Tibial nerve (tissue), 4 donors: ENCODE measurements around the gene RELN. TPM values are rescaled to one million over a fixed set of nuclear protein-coding genes. Genes with fewer than 3 reads are reported as not detected.

Experiments used
- DNase-seq, 2 donors: peaks; one replicate each; pipeline ENCODE4 v3.0.0-alpha.2; 2019; ENCODE audit warnings: low spot score in 2 of 2
- H3K27ac ChIP-seq, 4 donors: fragments of 200-600 bp; sonication (generic) in 3 of 4; one replicate each; pipeline ENCODE4 v1.5.1; 2017 to 2019; ENCODE audit warnings: mild to moderate bottlenecking in 1 of 4
- H3K27me3 ChIP-seq, 2 donors: fragments of 200-600 bp; sonication (generic) in 1 of 2; one replicate each; pipeline versions ENCODE4 v1.5.1 to v1.6.0; 2017 to 2019
- H3K36me3 ChIP-seq, 3 donors: fragments of 200-600 bp; sonication (generic); one replicate each; pipeline ENCODE4 v1.5.1; 2018 to 2019
- H3K4me1 ChIP-seq, 4 donors: fragments of 200-600 bp; sonication (generic) in 3 of 4; one replicate each; pipeline ENCODE4 v1.5.1; 2017 to 2019
- H3K4me3 ChIP-seq, 4 donors: fragments of 200-600 bp; sonication (generic) in 3 of 4; one replicate each; pipeline ENCODE4 v1.5.1; 2017 to 2019; ENCODE audit warnings: mild to moderate bottlenecking in 1 of 4, moderate library complexity in 1 of 4
- H3K9me3 ChIP-seq, 4 donors: fragments of 200-600 bp; sonication (generic) in 3 of 4; one replicate each; pipeline ENCODE4 v1.5.1; 2017 to 2019
- EP300 ChIP-seq, 2 donors: sonication (generic); formaldehyde crosslinking; IDR thresholded peaks; one replicate each; pipeline ENCODE4 v1.6.1; 2017; ENCODE audit warnings: antibody characterized with exemption in 2 of 2, mild to moderate bottlenecking in 1 of 2
- POLR2A ChIP-seq, 2 donors: fragments of 450-650 bp; IDR thresholded peaks; one replicate each; pipeline ENCODE4 v1.6.1; 2017; ENCODE audit warnings: antibody characterized with exemption in 2 of 2, mild to moderate bottlenecking in 2 of 2, moderate library complexity in 2 of 2
- WGBS, 2 donors: methylation state at CpG; one replicate each; pipeline ENCODE4 v1.1.5; 2018; 5-methylcytosine and 5-hydroxymethylcytosine counted together
- total RNA-seq, 4 donors: library from RNA; depleted of rRNA; stranded (reverse); fragments of >200 nt; gene quantifications; one replicate each; pipeline ENCODE4 v1.1.0, GENCODE V29; 2016
- TF ChIP-seq, protein P1 (sequence below), 5 experiments: fragments of 200-600 bp in 3 of 5; fragments of 450-650 bp in 2 of 5; sonication (generic) in 3 of 5; IDR thresholded peaks; one replicate each; pipeline ENCODE4 v1.5.1; 2016 to 2019; ENCODE audit warnings: antibody characterized with exemption in 5 of 5, mild to moderate bottlenecking in 3 of 5, moderate library complexity in 2 of 5

RELN gene
- total RNA-seq, 4 donors from 2014 or later, result 80.4 to 117 (median 102) TPM

DNA sequence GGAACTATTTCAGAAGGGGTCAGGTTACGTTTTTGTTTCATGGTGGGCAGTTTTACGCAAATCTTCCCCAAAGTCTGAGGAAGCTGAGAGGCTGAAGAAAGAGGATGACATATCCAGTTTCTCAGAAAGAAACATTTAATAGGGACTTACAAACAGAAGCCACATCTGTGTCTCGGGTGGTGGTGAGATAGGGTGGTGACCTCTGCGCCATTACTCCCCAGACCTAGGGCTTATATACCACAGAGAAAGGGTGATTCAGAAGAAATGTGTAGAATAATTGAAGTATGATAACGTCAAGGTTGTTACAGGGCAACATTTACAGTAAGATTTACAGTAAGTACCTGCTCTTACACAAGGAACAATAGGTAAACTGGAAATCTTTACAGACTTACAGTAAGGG lies 43.0 kb upstream of the RELN start:
- Histone ChIP-seq H3K36me3 (no peaks in the 10 kb centered on the region), H3K27me3 (no peaks in the 10 kb centered on the region), H3K4me3 (no peak overlapping the region), H3K9me3 (peaks cover 0 to 9% (median 0%) of the 10 kb centered on the region in 4 donors), H3K4me1 (no peaks in the 10 kb centered on the region), H3K27ac (no peak overlapping the region)
- no peak for DNase-seq
- TF ChIP-seq, protein P1, sequence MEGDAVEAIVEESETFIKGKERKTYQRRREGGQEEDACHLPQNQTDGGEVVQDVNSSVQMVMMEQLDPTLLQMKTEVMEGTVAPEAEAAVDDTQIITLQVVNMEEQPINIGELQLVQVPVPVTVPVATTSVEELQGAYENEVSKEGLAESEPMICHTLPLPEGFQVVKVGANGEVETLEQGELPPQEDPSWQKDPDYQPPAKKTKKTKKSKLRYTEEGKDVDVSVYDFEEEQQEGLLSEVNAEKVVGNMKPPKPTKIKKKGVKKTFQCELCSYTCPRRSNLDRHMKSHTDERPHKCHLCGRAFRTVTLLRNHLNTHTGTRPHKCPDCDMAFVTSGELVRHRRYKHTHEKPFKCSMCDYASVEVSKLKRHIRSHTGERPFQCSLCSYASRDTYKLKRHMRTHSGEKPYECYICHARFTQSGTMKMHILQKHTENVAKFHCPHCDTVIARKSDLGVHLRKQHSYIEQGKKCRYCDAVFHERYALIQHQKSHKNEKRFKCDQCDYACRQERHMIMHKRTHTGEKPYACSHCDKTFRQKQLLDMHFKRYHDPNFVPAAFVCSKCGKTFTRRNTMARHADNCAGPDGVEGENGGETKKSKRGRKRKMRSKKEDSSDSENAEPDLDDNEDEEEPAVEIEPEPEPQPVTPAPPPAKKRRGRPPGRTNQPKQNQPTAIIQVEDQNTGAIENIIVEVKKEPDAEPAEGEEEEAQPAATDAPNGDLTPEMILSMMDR (IDR thresholded peaks at IDR 0.05), result no peak
- no peak for TF ChIP-seq POLR2A (IDR thresholded peaks at IDR 0.05)
- no peak for TF ChIP-seq EP300 (IDR thresholded peaks at IDR 0.05)
- WGBS, 2 donors, result 84 to 87% methylated on average over 5 of the region's 5 CpGs

DNA sequence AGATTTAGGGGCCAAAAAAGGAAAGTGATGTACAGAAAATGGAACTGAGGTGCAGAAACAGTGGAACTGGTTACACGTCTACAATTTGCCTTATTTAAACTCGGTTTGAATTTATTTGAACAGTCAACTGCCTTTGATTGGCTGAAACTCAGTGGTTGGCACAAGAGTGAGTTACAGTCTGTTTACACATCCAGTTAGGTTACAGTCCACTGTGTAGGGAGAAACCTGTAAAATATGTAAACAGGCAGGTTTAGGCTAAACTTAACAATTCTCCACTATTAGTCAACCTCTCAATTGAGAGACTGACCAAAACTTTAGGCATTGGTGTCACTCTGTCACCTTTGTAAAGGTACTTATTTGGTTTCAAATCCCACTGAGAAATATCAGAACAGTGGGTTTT lies 40.3 kb upstream of the RELN start:
- Histone ChIP-seq H3K27me3 (no peaks in the 10 kb centered on the region), H3K36me3 (no peaks in the 10 kb centered on the region), H3K9me3 (peaks cover 0 to 5% (median 0%) of the 10 kb centered on the region in 4 donors), H3K4me3 (no peak overlapping the region), H3K27ac (no peak overlapping the region), H3K4me1 (no peaks in the 10 kb centered on the region)
- DNase-seq, result no peak
- TF ChIP-seq, protein P1 (IDR thresholded peaks at IDR 0.05), result no peak
- TF ChIP-seq POLR2A (IDR thresholded peaks at IDR 0.05) (no peak), EP300 (IDR thresholded peaks at IDR 0.05) (no peak)
- WGBS, 2 donors, result 87 to 97% methylated on average over 2 of the region's 2 CpGs

DNA sequence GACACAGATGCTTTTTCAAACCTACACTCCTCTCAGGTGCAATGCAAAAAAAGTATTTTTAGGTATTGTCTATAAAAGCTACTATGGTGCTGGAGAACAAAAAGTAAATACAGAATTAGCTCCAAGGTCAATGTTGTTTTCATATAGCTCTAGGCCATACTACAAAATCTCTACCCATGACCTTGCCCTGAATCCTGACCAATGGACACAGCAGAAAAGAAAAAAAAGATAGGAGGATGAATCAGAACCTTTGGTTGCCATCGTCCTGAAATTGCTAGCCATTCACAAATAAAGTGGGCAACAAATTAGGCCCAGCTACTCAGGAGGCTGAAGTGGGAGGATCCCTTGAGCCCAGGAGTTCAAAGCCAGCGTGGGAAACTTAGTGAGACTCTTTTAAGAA lies 35.2 kb upstream of the RELN start:
- H3K4me3 ChIP-seq, result no peak overlapping the region
- 81 to 84% methylated on average over 2 of the region's 2 CpGs for WGBS, 2 donors
- no peak for DNase-seq
- TF ChIP-seq EP300 (IDR thresholded peaks at IDR 0.05) (no peak), POLR2A (IDR thresholded peaks at IDR 0.05) (no peak)
- TF ChIP-seq, protein P1 (IDR thresholded peaks at IDR 0.05), result no peak
- no peaks in the 10 kb centered on the region for H3K9me3 ChIP-seq
- H3K36me3 ChIP-seq, result no peaks in the 10 kb centered on the region
- H3K27ac ChIP-seq, result no peak overlapping the region
- H3K4me1 ChIP-seq, result no peaks in the 10 kb centered on the region
- H3K27me3 ChIP-seq, result no peaks in the 10 kb centered on the region

DNA sequence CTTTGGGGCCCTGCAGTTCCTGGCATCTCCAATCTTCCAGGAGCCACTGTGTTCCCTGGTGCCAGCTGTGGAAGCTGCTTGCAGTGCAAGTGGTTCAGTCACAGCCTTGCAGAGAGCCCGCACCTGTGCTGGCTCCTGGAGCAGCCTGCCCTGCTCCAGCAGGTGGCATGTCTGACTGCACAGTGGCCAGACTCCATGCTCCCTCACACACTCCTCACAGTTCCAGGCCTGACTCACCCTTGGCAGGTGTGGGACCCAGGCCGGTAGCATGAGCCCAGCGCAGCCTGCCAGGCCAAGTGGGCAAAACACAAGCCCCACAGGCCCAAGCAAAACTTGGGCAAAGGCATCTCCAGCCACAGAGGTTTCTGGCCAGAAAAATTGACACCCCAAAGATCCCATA lies 33.6 kb upstream of the RELN start:
- Histone ChIP-seq H3K27ac (no peak overlapping the region), H3K4me3 (no peak overlapping the region), H3K4me1 (no peaks in the 10 kb centered on the region), H3K27me3 (no peaks in the 10 kb centered on the region), H3K36me3 (no peaks in the 10 kb centered on the region), H3K9me3 (no peaks in the 10 kb centered on the region)
- TF ChIP-seq, protein P1 (IDR thresholded peaks at IDR 0.05), result no peak
- 88 to 100% methylated on average over 3 of the region's 3 CpGs for WGBS, 2 donors
- DNase-seq, result no peak

DNA sequence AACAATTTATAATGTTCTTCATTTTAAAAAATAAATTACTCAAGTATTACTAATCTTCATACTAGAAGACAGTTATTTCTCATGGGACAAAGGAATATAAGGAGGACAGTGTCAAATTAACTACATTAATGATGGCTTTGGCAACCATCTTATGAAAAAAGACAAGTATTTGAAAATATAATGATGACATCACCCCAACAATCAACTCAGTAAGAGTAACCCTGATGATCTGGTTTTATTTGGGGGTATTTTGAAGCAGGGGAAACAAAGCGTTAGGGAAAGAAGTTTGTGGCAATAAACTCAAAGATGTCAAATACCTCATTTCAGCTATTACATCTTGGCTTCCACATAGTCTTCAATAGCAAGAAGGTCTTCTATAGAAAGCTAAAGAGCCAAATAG lies 29.0 kb upstream of the RELN start:
- 91 to 95% methylated on average over 1 of the region's 1 CpG for WGBS, 2 donors
- no peak for TF ChIP-seq POLR2A (IDR thresholded peaks at IDR 0.05)
- no peak for TF ChIP-seq EP300 (IDR thresholded peaks at IDR 0.05)

DNA sequence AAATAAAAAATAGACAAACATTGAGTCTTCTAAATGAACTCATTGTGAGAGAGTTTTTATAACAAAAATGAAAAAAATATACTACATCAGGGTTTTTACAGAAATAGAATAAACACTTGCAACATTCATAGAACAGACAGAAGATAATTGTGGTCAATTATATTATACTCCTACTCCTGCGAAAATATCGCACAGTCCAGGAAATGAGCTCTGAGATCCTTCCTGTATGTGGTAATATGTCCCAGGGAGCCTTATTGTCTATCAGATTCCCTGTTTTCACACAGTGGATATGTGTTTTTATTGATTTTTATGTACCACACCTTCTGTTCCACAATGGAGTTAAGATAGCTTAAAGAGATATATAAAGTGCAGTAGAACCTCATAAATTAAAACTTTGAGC lies 27.5 kb upstream of the RELN start:
- no peaks in the 10 kb centered on the region for H3K27me3 ChIP-seq
- no peaks in the 10 kb centered on the region for H3K9me3 ChIP-seq
- no peak for TF ChIP-seq POLR2A (IDR thresholded peaks at IDR 0.05)
- WGBS, 2 donors, result 19 to 29% methylated on average over 2 of the region's 2 CpGs
- H3K4me3 ChIP-seq, result no peak overlapping the region
- no peaks in the 10 kb centered on the region for H3K36me3 ChIP-seq
- H3K4me1 ChIP-seq, result peaks cover 0 to 3% (median 0%) of the 10 kb centered on the region in 4 donors
- no peak overlapping the region for H3K27ac ChIP-seq
- no peak for DNase-seq

More for the DNA sequence above, 29.0 kb upstream of the RELN start:
- no peaks in the 10 kb centered on the region for H3K36me3 ChIP-seq
- no peak for DNase-seq
- no peaks in the 10 kb centered on the region for H3K9me3 ChIP-seq
- peaks cover 0 to 3% (median 0%) of the 10 kb centered on the region in 4 donors for H3K4me1 ChIP-seq
- H3K27ac ChIP-seq, result no peak overlapping the region
- H3K4me3 ChIP-seq, result no peak overlapping the region
- no peaks in the 10 kb centered on the region for H3K27me3 ChIP-seq
